Gastrocnemius medialis (tissue), 4 donors: ENCODE results near the gene PDCD5. TPM values are rescaled to one million over a fixed set of nuclear protein-coding genes. Genes with fewer than 3 reads are reported as not detected.
A peak's percentile ranks its signal among the peaks of the same experiment; 100 is the strongest.
"Not testable (repeated sequence)": the region's sequence is repeated elsewhere in the genome, so short reads cannot be mapped to it uniquely, and the experiment has no call there.

ENCODE experiments used
- ATAC-seq, 2 donors: fragments of 150-250 bp; one replicate each; pipeline ENCODE4 v1.9.1; 2016
- DNase-seq, 2 donors: peaks; one replicate each; pipeline ENCODE4 v3.0.0-alpha.2; 2019
- H3K27ac ChIP-seq, 4 donors: fragments of 200-600 bp; sonication (generic); 1 replicate in 1 of 4; 2 replicates in 3 of 4; pipeline ENCODE4 v1.5.1; 2016 to 2018; ENCODE audit warnings: mild to moderate bottlenecking in 2 of 4, moderate library complexity in 1 of 4
- H3K27me3 ChIP-seq, 3 donors: fragments of 200-600 bp; sonication (generic) in 2 of 3; 1 replicate in 1 of 3; 2 replicates in 2 of 3; pipeline versions ENCODE4 v1.5.1 to v1.6.0; 2016 to 2019; ENCODE audit warnings: mild to moderate bottlenecking in 1 of 3, moderate library complexity in 1 of 3
- H3K36me3 ChIP-seq, 2 donors: fragments of 200-600 bp; sonication (generic) in 1 of 2; one replicate each; pipeline ENCODE4 v1.5.1; 2017 to 2018
- H3K4me1 ChIP-seq, 2 donors: fragments of 200-600 bp; sonication (generic) in 1 of 2; one replicate each; pipeline ENCODE4 v1.5.1; 2016 to 2017; ENCODE audit warnings: mild to moderate bottlenecking in 2 of 2
- H3K4me3 ChIP-seq, 4 donors: fragments of 200-600 bp; sonication (generic) in 3 of 4; 1 replicate in 1 of 4; 2 replicates in 3 of 4; pipeline ENCODE4 v1.5.1; 2016 to 2019; ENCODE audit warnings: mild to moderate bottlenecking in 2 of 4
- H3K9me3 ChIP-seq, 3 donors: fragments of 200-600 bp; sonication (generic) in 2 of 3; 1 replicate in 1 of 3; 2 replicates in 2 of 3; pipeline ENCODE4 v1.5.1; 2016 to 2019
- POLR2A ChIP-seq, 2 donors: fragments of 450-650 bp; IDR thresholded peaks; one replicate each; pipeline ENCODE4 v1.6.1; 2017; ENCODE audit warnings: antibody characterized with exemption in 2 of 2, mild to moderate bottlenecking in 2 of 2, moderate library complexity in 2 of 2
- in situ Hi-C, 4 donors: fragments of 200-750 bp; cut with MboI; loops; one replicate each; pipeline versions ENCODE4 v1.15.0 to v1.8.0; 2017; ENCODE audit warnings: low sequenced_read_pairs in 4 of 4
- intact Hi-C: fragments of 100-400 bp; cut with DNase I; formaldehyde crosslinking; loops from one replicate; pipeline ENCODE4 v1.15.1; 2023; ENCODE audit warnings: low total_unique reads
- total RNA-seq, 4 donors: library from RNA; depleted of rRNA; stranded (reverse); fragments of >200 nt; gene quantifications; one replicate each; pipeline versions ENCODE4 v1.1.0 to v1.2.3, GENCODE V29; 2016
- TF ChIP-seq, protein P1 (sequence below), 5 experiments: fragments of 450-650 bp in 3 of 5; fragments of 200-600 bp in 2 of 5; sonication (generic) in 2 of 5; IDR thresholded peaks in 4 of 5; conservative IDR thresholded peaks in 1 of 5; 1 replicate in 4 of 5; 2 replicates in 1 of 5; pipeline ENCODE4 v1.5.1; 2016 to 2019; ENCODE audit warnings: antibody characterized with exemption in 5 of 5, mild to moderate bottlenecking in 3 of 5, moderate library complexity in 3 of 5

PDCD5 gene
- total RNA-seq, 4 donors from 2014 or later = 121 to 201 (median 170) TPM

DNA sequence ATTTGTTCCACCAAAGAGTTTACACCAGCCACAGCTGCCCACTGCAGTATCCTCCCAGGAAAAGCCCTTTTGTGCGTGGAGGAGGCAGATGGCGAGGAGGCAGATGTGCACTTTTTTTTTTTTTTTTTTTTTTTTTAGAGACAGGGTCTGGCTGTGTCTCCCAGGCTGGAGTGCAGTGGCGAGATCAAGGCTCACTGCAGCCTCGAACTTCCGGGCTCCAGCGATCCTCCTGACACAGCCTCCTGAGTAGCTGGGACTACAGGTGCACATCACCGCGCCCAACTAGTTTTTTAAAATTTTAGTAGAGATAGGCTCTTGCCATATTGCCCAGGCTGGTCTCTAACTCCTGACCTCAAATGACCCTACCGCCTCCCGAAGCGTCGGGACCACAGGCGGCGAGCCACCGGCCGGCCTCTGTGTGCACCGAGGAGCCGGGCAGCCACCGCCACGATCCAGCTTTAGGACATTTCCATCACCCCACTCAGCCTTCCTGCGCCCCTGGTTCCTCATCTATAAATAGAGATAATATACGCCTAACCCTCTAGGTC lies 563 bp upstream of the PDCD5 start:
- TF ChIP-seq, protein P1, sequence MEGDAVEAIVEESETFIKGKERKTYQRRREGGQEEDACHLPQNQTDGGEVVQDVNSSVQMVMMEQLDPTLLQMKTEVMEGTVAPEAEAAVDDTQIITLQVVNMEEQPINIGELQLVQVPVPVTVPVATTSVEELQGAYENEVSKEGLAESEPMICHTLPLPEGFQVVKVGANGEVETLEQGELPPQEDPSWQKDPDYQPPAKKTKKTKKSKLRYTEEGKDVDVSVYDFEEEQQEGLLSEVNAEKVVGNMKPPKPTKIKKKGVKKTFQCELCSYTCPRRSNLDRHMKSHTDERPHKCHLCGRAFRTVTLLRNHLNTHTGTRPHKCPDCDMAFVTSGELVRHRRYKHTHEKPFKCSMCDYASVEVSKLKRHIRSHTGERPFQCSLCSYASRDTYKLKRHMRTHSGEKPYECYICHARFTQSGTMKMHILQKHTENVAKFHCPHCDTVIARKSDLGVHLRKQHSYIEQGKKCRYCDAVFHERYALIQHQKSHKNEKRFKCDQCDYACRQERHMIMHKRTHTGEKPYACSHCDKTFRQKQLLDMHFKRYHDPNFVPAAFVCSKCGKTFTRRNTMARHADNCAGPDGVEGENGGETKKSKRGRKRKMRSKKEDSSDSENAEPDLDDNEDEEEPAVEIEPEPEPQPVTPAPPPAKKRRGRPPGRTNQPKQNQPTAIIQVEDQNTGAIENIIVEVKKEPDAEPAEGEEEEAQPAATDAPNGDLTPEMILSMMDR (IDR thresholded peaks at IDR 0.05 in 4 of 5, conservative IDR thresholded peaks at IDR 0.05 in 1 of 5) = no peak
- no peak for TF ChIP-seq POLR2A (IDR thresholded peaks at IDR 0.05)
- no peak for DNase-seq
- Histone ChIP-seq H3K27me3 (no peaks in the 10 kb centered on the region), H3K36me3 (peaks cover 0 to 26% of the 10 kb centered on the region in 2 donors), H3K4me1 (peaks cover 7 to 11% of the 10 kb centered on the region in 2 donors), H3K4me3 (peak overlapping the region; percentile 70 to 94 (median 78)), H3K9me3 (no peaks in the 10 kb centered on the region), H3K27ac (peak overlapping the region; percentile 79 to 92 (median 86))
- ATAC-seq = peak; percentile 16 to 40
- in situ Hi-C loops = loop anchor here in 1 of 4 donors (10.0 kb wide), 1 partner anchor 114 kb away; the partner anchor contains the start of gene NUDT19
- intact Hi-C loops = loop anchor here (2.0 to 10.0 kb wide), 5 partner anchors 94 to 1233 kb away; partner anchors contain the start of genes ANKRD27, CEBPG, NUDT19 and RGS9BP

DNA sequence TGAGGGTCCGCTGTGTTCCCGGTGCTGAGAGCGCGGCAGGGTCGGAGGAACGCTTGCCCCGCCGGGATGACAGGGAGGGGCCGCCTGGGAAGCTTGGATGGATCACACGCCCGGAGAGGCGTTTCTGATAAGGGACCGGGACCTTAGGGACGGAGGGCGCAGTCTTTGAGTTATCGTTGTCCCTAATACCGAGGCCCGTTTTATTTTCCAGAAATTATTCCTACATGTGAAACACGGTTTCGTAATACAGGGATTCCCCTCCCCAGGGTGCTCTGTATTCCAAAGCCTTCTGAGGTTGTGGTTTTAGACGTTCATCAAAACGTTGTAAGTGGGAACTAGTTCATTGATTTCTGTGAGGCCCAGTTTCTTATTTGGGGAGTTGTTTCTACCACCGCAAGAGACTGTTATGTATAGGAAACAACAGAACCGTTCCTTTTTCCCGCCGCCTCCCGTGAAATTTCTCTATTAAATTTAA lies 752 bp downstream of the PDCD5 start:
- intact Hi-C loops (loop anchor here (2.0 to 10.0 kb wide), 5 partner anchors 93 to 1234 kb away; partner anchors contain the start of genes ANKRD27, CEBPG, NUDT19 and RGS9BP), in situ Hi-C loops (loop anchor here in 1 of 4 donors (10.0 kb wide), 1 partner anchor 113 kb away; the partner anchor contains the start of gene NUDT19)
- TF ChIP-seq, protein P1 (IDR thresholded peaks at IDR 0.05 in 4 of 5, conservative IDR thresholded peaks at IDR 0.05 in 1 of 5) = no peak
- TF ChIP-seq POLR2A (IDR thresholded peaks at IDR 0.05) = no peak
- Histone ChIP-seq H3K36me3 (peaks cover 0 to 39% of the 10 kb centered on the region in 2 donors), H3K27me3 (no peaks in the 10 kb centered on the region), H3K9me3 (no peaks in the 10 kb centered on the region), H3K4me1 (peaks cover 7 to 11% of the 10 kb centered on the region in 2 donors), H3K4me3 (peak overlapping the region; percentile 70 to 94 (median 78)), H3K27ac (peak overlapping the region; percentile 79 to 92 (median 86))
- peak in 1 of 2 donors; percentile 6 for DNase-seq
- ATAC-seq = peak; percentile 26 to 35

DNA sequence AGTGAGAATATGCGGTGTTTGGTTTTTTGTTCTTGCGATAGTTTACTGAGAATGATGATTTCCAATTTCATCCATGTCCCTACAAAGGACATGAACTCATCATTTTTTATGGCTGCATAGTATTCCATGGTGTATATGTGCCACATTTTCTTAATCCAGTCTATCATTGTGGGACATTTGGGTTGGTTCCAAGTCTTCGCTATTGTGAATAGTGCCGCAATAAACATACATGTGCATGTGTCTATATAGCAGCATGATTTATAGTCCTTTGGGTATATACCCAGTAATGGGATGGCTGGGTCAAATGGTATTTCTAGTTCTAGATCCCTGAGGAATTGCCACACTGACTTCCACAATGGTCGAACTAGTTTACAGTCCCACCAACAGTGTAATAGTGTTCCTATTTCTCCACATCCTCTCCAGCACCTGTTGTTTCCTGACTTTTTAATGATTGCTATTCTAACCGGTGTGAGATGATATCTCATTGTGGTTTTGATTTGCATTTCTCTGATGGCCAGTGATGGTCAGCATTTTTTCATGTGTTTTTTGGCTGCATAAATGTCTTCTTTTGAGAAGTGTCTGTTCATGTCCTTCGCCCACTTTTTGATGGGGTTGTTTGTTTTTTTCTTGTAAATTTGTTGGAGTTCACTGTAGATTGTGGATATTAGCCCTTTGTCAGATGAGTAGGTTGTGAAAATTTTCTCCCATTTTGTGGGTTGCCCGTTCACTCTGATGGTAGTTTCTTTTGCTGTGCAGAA lies 6.9 kb downstream of the PDCD5 start:
- peaks cover 0 to 37% of the 10 kb centered on the region in 2 donors for H3K36me3 ChIP-seq
- H3K9me3 ChIP-seq = not testable (repeated sequence)
- intact Hi-C loops = loop anchor here (10.0 kb wide), 1 partner anchor 787 kb away; the partner anchor contains the start of gene CEBPG

DNA sequence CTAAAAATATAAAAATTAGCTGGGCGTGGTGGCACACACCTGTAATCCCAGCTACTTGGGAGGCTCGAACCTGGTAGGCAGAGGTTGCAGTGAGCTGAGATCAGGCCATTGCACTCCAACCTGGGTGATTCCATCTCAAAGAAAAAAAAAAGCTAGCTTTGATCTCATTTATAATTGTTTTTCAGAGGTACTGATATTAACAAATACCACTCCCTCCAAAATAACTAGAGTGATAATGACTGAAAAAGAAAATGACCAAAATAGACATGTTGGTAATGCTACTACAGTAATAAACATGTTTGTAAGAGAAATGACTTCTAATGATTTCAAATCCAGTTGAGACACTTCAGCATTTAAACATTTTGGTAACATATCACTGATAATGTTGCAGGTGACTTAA lies 13.0 kb downstream of the PDCD5 start:
- no peak overlapping the region for H3K27ac ChIP-seq
- H3K36me3 ChIP-seq = peaks cover 3 to 56% of the 10 kb centered on the region in 2 donors
- TF ChIP-seq, protein P1 (IDR thresholded peaks at IDR 0.05 in 4 of 5, conservative IDR thresholded peaks at IDR 0.05 in 1 of 5) = no peak
- no peak for TF ChIP-seq POLR2A (IDR thresholded peaks at IDR 0.05)
- H3K4me1 ChIP-seq = no peaks in the 10 kb centered on the region
- no peaks in the 10 kb centered on the region for H3K9me3 ChIP-seq
- in situ Hi-C loops = no loop called here
- ATAC-seq (no peak), DNase-seq (no peak)
- H3K27me3 ChIP-seq = no peaks in the 10 kb centered on the region
- H3K4me3 ChIP-seq = no peak overlapping the region
- intact Hi-C loops = no loop called here

More for the DNA sequence above, 6.9 kb downstream of the PDCD5 start:
- not testable (repeated sequence) for ATAC-seq, H3K4me3 ChIP-seq, H3K4me1 ChIP-seq, H3K27ac ChIP-seq, DNase-seq, H3K27me3 ChIP-seq
- in situ Hi-C loops = loop anchor here in 1 of 4 donors (10.0 kb wide), 1 partner anchor 107 kb away; the partner anchor contains the start of gene NUDT19

DNA sequence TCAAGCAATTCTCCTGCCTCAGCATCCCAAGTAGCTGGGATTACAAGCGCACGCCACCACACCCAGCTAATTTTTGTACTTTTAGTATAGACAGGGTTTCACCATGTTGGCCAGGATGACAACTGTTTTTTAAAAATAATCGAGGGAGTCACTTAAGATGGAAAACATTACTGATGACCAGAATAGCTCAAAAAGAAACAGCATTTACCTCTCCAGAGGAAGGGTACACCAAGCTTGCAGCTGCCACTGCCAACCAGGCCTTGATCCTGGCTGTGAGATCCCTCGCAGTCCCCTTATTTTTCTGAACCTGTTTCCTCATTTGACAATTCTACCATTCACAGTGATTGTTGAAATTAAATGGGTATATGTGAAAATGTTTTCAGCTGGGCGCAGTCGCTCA lies 14.5 kb downstream of the PDCD5 start:
- H3K36me3 ChIP-seq = peaks cover 3 to 67% of the 10 kb centered on the region in 2 donors
- ATAC-seq = no peak
- in situ Hi-C loops (no loop called here), intact Hi-C loops (no loop called here)
- H3K4me3 ChIP-seq = no peak overlapping the region
- H3K27me3 ChIP-seq = no peaks in the 10 kb centered on the region
- no peaks in the 10 kb centered on the region for H3K4me1 ChIP-seq
- TF ChIP-seq, protein P1 (IDR thresholded peaks at IDR 0.05 in 4 of 5, conservative IDR thresholded peaks at IDR 0.05 in 1 of 5) = no peak
- no peak for TF ChIP-seq POLR2A (IDR thresholded peaks at IDR 0.05)
- H3K9me3 ChIP-seq = no peaks in the 10 kb centered on the region
- DNase-seq = no peak
- H3K27ac ChIP-seq = no peak overlapping the region
